ENCODE measurements around the gene ABHD2.
"Not testable (repeated sequence)": the region's sequence is repeated elsewhere in the genome, so short reads cannot be mapped to it uniquely, and the experiment has no call there.

ABHD2 gene

DNA sequence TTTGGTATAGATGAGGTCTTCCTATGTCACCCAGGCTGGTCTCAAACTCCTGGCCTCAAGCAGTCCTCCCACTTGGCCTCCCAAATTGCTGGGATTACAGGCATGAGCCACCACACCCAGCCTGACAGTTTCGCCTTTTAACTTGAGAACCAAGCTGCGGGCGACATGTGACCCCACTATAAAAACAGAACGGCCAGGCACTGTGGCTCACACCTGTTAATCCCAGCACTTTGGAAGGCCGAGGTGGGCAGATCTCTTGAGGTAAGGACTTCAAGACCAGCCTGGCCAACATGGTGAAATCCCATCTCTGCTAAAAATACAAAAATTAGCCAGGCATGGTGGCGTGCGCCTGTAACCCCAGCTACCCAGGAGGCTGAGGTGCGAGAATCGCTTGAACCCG lies 52.9 kb downstream of the ABHD2 start:
- not testable (repeated sequence) for FAIRE-seq

GRCh38 chr15:89141885-89142284 lies 53.6 kb downstream of the ABHD2 start:
- FAIRE-seq: no peak

- FAIRE-seq: no peak
Measured at GRCh38 chr15:89142423-89142822, 54.2 kb downstream of the ABHD2 start.

- no peak for FAIRE-seq
Measured at GRCh38 chr15:89143503-89144162, 55.4 kb downstream of the ABHD2 start.

- FAIRE-seq: no peak
Measured at GRCh38 chr15:89144491-89144890, 56.2 kb downstream of the ABHD2 start.

DNA sequence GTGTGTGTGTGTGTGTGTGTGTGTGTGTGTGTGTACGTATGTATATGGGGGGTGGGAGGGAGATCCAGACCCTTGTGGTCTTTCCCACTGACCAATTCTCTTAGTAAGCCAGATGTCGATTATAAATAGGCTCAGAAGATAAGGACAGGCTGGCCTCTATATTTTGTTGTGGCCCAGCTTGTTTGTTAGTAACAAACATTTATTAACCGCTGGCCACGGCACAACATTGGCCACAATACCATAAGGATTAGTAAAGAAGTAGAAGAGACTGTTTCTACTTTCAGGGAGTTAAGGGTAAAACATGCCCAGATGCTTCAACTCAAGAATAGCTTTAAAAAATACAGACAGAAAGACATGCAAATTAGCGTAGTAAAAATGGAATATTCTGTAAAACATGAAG lies 58.1 kb downstream of the ABHD2 start:
- FAIRE-seq: no peak

- no peak for FAIRE-seq
Measured at GRCh38 chr15:89148126-89148525, 59.9 kb downstream of the ABHD2 start.

GRCh38 chr15:89149501-89150101 lies 61.3 kb downstream of the ABHD2 start:
- FAIRE-seq: no peak

GRCh38 chr15:89150287-89150686 lies 62.0 kb downstream of the ABHD2 start:
- no peak for FAIRE-seq

DNA sequence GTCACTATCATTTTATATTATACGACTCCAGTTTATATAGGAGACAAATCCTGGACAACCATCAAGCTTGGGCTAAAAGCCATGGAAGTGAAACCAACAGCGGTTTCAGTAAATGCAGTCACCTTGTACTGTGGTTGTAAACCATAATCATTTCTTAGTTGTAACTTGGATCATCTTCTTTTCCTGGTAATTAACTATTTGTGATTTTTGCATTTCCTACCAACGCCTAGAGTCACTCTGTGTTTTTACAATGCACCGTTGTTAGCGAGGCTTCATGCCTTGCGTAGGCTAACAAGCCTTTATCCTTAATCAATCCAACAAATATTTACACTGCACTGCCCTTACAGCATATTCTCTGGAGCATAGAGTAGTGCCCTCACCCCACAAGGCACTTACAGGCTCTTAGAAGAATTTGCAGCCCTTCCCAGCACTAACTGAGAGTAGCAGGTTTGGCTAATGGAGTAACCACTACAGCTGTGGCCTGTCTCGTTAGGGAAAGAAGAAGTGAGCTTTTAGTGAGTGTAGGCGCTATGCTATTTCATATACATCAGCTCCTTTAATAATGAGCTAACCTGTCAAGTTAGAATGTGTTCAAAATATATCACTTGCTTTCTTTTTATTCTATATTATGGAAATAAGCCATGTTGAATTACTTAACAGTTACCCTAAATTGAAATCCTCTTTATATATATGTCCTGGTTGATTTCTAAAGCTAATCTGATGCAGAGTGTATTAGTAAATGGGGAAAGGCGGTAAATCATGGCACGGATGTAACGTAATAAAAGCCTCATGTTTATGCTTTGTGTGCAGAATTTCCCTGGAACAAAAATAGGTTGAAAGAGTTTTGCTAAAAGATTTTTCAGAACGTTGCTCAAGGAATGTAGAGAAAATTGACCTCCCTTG lies 62.8 kb downstream of the ABHD2 start:
- FAIRE-seq: no peak

- no peak for FAIRE-seq
Measured at GRCh38 chr15:89155122-89155521, 66.9 kb downstream of the ABHD2 start.

GRCh38 chr15:89155656-89156055 lies 67.4 kb downstream of the ABHD2 start:
- no peak for FAIRE-seq

- no peak for FAIRE-seq
Measured at GRCh38 chr15:89157061-89157460, 68.8 kb downstream of the ABHD2 start.

DNA sequence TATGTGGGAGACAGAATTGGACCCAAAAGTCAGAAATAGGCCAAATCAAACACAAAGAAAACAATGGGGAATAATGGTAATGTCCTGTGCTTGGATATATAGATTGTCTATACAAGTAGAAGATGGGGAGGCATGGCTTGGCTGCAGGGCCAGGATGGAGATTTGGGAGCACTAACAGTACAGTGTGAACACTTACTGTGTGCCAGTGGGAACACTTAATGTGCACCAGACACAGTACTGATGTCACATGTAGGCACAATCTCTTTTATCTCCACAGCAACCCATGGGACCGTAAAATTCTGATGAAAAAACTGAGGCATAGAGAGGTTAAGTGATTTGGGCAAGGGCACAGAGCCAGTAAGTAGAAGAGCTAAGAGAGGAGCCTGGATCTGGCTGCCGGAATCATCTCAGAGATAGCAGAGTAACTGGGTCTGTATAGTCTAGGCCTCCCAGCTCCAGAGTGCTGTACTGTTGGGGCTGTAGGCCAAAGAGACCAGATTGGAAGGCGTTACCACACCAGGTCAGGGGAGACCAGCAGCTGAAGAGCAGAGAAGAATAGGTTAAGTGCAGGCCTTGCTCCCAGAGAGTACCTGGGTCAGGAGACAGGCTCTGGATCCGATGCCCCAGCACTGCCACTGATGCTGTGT lies 69.8 kb downstream of the ABHD2 start:
- FAIRE-seq: no peak

GRCh38 chr15:89161666-89162065 lies 73.4 kb downstream of the ABHD2 start:
- FAIRE-seq: no peak

GRCh38 chr15:89163271-89164055 lies 75.2 kb downstream of the ABHD2 start:
- FAIRE-seq: no peak

DNA sequence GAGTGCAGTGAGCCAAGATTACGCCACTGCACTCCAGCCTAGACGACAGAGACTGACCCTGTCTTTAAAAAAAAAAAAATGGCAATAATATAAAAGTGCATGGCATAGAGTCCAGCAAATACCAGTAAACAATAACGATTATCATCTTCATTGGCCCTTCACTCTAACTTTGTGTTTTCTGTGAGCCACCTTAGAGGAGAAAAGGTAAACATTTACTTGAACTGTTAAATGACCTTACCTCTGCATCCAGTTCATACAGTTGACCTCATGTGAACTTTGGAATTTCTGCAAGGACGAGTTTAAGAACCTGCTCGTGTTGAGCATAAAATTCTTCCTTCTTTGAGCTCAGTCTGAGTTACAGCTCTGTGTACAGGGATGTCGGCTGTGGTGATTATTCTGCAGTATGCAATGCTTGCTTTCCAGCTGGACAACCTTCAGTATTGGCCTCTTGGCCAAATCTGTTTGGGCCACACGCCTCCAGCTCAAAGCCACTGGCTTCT lies 76.5 kb downstream of the ABHD2 start:
- no peak for FAIRE-seq

GRCh38 chr15:89165677-89166076 lies 77.4 kb downstream of the ABHD2 start:
- FAIRE-seq: no peak

DNA sequence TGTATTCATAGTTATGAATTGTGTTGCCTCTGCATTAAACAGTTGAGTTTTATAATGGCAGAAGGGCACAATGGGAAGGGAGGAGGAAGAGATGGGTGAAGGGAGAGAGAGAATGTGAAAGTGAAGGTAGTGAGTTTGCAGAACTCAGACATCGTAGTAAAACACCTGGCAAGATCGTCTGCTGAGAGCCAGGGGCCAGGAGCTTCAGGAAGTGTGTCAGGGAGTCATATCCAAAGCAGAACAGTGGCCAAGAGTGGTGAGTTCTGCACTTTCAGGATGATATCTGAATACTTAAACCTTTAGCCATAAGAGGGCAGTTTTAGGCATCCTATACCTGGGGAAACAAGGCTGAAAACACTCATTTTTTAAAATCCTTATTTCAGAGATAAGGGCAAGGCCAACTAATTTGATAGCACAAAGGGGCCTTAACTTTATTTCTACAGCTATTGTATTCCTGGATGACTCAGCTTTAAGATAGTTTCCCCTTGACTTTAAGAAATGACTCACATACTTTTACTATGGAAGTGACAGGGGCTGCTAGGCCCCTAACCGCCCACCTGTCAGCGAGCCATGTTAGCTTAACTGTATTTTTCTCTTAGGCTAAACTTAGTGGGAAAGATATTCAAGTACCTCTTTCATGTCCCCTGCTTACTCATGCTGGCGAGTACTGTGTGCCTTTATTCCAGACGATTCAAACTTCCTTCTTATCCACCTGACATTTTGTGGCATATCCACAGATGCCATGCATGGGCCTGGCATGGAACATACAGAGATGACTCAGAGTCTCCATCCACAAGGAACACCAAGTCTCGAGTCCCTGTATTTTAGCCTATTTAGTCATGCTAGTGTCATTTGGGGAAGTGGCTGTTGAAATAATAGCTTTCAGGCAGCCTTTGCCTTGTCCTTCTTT lies 79.3 kb downstream of the ABHD2 start:
- no peak for FAIRE-seq

DNA sequence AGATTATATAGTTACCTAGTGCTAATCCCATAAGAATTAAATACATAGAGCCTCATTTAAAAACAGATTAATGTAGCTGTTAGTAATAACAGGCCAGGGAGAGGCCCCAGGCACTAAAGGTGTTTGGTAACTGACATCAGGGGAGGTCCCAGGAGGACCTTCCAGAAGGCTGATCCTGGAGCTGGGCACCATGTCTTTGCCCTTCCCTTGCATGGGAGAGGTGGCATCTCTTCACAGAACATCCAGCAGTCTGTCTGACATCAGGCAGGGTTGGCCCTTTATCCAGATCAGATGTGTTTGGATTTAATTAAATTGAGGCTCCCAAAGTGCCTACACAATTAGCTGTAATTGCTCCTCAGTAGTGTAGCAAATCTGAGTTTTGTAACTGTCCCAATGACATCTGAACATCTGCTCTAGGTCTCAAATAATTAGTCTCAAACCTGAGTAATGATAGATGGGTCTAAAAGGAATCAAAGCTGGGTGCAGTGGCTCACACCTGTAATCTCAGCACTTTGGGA lies 80.1 kb downstream of the ABHD2 start:
- FAIRE-seq: no peak

DNA sequence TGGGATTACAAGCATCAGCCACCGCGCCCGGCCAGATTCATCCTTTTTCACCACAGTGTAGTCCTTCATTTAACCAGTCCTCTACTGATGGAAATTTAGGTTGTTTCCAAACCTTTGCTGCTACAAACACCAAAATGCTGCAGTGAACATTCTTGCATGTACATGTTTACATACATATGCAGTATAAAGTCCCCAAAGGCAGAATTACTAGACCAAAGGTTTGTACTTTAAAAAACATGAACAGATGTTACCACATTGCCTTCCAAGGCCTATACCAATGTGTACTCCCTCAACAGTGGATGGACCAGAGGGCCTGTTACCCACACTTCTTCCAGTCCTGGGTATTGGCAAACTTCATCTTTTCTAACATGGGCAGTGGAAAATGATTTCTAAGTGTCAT lies 82.1 kb downstream of the ABHD2 start:
- no peak for FAIRE-seq

Data from TTC549 (cell line).